Psoas muscle (tissue), 8 donors: ENCODE data around the gene H3-3A. TPM values are rescaled to one million over a fixed set of nuclear protein-coding genes. Genes with fewer than 3 reads are reported as not detected.
A peak's percentile ranks its signal among the peaks of the same experiment; 100 is the strongest.

Experiments
- ATAC-seq, 4 donors: fragments of 200-7000 bp; cut with Tn5 transposase; one replicate each; pipeline ENCODE4 v1.9.1; 2020; ENCODE audit warnings: moderate library complexity in 3 of 4, mild to moderate bottlenecking in 2 of 4
- DNase-seq, 2 donors: peaks; one replicate each; pipeline ENCODE4 v3.0.0-alpha.2; 2020
- H3K27ac ChIP-seq: fragments of 200-600 bp; one replicate; pipeline ENCODE4 v1.8.0; 2022
- H3K27me3 ChIP-seq, 3 donors: fragments of 200-600 bp in 1 of 3; one replicate each; pipeline versions ENCODE4 v1.6.1 to v1.8.0; 2013 to 2022; ENCODE audit warnings: low read length in 2 of 3, mild to moderate bottlenecking in 2 of 3, moderate library complexity in 1 of 3; ENCODE audit not compliant: insufficient read depth in 3 of 3
- H3K36me3 ChIP-seq, 2 donors: fragments of 200-600 bp in 1 of 2; one replicate each; pipeline versions ENCODE4 v1.6.1 to v1.8.0; 2013 to 2022; ENCODE audit warnings: low read depth in 1 of 2, mild to moderate bottlenecking in 1 of 2, moderate library complexity in 1 of 2; ENCODE audit not compliant: insufficient read depth in 1 of 2
- H3K4me1 ChIP-seq: fragments of 200-600 bp; one replicate; pipeline ENCODE4 v1.8.0; 2022
- H3K4me3 ChIP-seq: fragments of 200-600 bp; one replicate; pipeline ENCODE4 v1.8.0; 2022; ENCODE audit warnings: mild to moderate bottlenecking
- H3K9me3 ChIP-seq: fragments of 200-600 bp; one replicate; pipeline ENCODE4 v1.8.0; 2022
- CTCF ChIP-seq: fragments of 200-600 bp; IDR thresholded peaks from one replicate; pipeline ENCODE4 v1.8.0; 2022; ENCODE audit warnings: antibody characterized with exemption
- WGBS, 3 donors: extraction: QIAGEN DNeasy Blood & Tissue Kit; methylation state at CpG; one replicate each; pipeline versions ENCODE4 v1.1.6 to v1.1.7; 2013; 5-methylcytosine and 5-hydroxymethylcytosine counted together
- intact Hi-C, 2 donors: fragments of 100-400 bp; cut with DNase I; formaldehyde crosslinking; loops; one replicate each; pipeline versions ENCODE4 v1.11.0 to v1.14.2; 2022
- polyA plus RNA-seq, 3 donors: library from polyadenylated mRNA; stranded (reverse); fragments of 200-250 nt; gene quantifications; one replicate each; pipeline ENCODE4 v1.2.3, GENCODE V29; 2013
- total RNA-seq, 4 donors: library from RNA; stranded (reverse); fragmentation: NEBNext Ultra II Directional in 2 of 4; extraction: Animal tissue kit (Norgen Biotek cat#: 25700) in 2 of 4; gene quantifications; one replicate each; pipeline versions ENCODE4 v1.2.1 to v1.2.4, GENCODE V29; 2021 to 2023
- donor health status: healthy with polysubstance abuse.
- donor health status: DM: no; HTN: no; CAD: no; lungs with moderate emphysema.
- donor health status: Bipolar disorder and iron deficiency.
- donor health status: healthy.
- donor health status: DM: yes; HTN: yes; CAD: no.
- donor health status: DM: no; HTN: no; CAD: no.
- donor health status: DM: no; HTN: no; CAD: no.
- donor health status: DM: yes; HTN: yes; CAD: no.

H3-3A gene
- total and polyA plus RNA-seq, 7 donors: 187 to 284 (median 210) TPM

GRCh38 chr1:226074046-226074445 lies 11.5 kb downstream of the H3-3A start:
- Histone ChIP-seq H3K27me3 (no peaks in the 10 kb centered on the region), H3K4me1 (no peaks in the 10 kb centered on the region), H3K27ac (no peak overlapping the region), H3K36me3 (peaks cover 0 to 59% of the 10 kb centered on the region in 2 donors), H3K4me3 (no peak overlapping the region), H3K9me3 (no peaks in the 10 kb centered on the region)
- DNase-seq (no peak), ATAC-seq (peak in 1 of 4 donors; percentile 16)
- intact Hi-C loops: no loop called here
- no peak for TF ChIP-seq CTCF
- WGBS, 3 donors: 82 to 87% (median 82%) methylated on average over 4 of the region's 4 CpGs

- intact Hi-C loops: no loop called here
- no peaks in the 10 kb centered on the region for H3K27me3 ChIP-seq
- 91 to 93% (median 91%) methylated on average over 6 of the region's 6 CpGs for WGBS, 3 donors
- no peak for TF ChIP-seq CTCF
- H3K9me3 ChIP-seq: no peaks in the 10 kb centered on the region
- DNase-seq (no peak), ATAC-seq (no peak)
- H3K4me3 ChIP-seq: no peak overlapping the region
- H3K36me3 ChIP-seq: peaks cover 0 to 37% of the 10 kb centered on the region in 2 donors
- no peak overlapping the region for H3K27ac ChIP-seq
- H3K4me1 ChIP-seq: no peaks in the 10 kb centered on the region
These were observed 13.9 kb downstream of the H3-3A start for GRCh38 chr1:226076378-226076777.

GRCh38 chr1:226078374-226078773 lies 15.9 kb downstream of the H3-3A start:
- Histone ChIP-seq H3K4me1 (peaks cover 4% of the 10 kb centered on the region), H3K9me3 (no peaks in the 10 kb centered on the region), H3K27me3 (no peaks in the 10 kb centered on the region), H3K36me3 (peaks cover 0 to 20% of the 10 kb centered on the region in 2 donors), H3K4me3 (no peak overlapping the region), H3K27ac (no peak overlapping the region)
- 33 to 51% (median 35%) methylated on average over 9 of the region's 9 CpGs for WGBS, 3 donors
- ATAC-seq (peak in 1 of 4 donors; percentile 40), DNase-seq (no peak)
- intact Hi-C loops: no loop called here
- TF ChIP-seq CTCF: no peak

- Histone ChIP-seq H3K9me3 (no peaks in the 10 kb centered on the region), H3K4me1 (peaks cover 4% of the 10 kb centered on the region), H3K27me3 (no peaks in the 10 kb centered on the region), H3K27ac (peak overlapping the region; percentile 73), H3K4me3 (peak overlapping the region; percentile 95), H3K36me3 (no peaks in the 10 kb centered on the region)
- no peak for TF ChIP-seq CTCF
- intact Hi-C loops: no loop called here
- no peak for ATAC-seq
- WGBS, 3 donors: 47 to 59% (median 51%) methylated on average over 7 of the region's 7 CpGs
- no peak for DNase-seq
These were observed 20.0 kb downstream of the H3-3A start for GRCh38 chr1:226082587-226082917.

GRCh38 chr1:226082959-226083301 lies 20.4 kb downstream of the H3-3A start:
- ATAC-seq: peak; percentile 62 to 84 (median 72)
- Histone ChIP-seq H3K27ac (peak overlapping the region; percentile 73), H3K27me3 (no peaks in the 10 kb centered on the region), H3K4me1 (peaks cover 4% of the 10 kb centered on the region), H3K4me3 (peak overlapping the region; percentile 95), H3K9me3 (no peaks in the 10 kb centered on the region), H3K36me3 (no peaks in the 10 kb centered on the region)
- DNase-seq: peak; percentile 71 to 81
- TF ChIP-seq CTCF: no peak
- WGBS, 3 donors: 0 to 2% (median 1%) methylated on average over 22 to 23 of the region's 23 CpGs
- intact Hi-C loops: no loop called here
